HG03135 (cell line): ENCODE results near the gene PREX1.

Experiments
- ATAC-seq: cut with Tn5 transposase; IDR thresholded peaks from one replicate; pipeline ENCODE4 v1.9.1; 2021; ENCODE audit warnings: mild to moderate bottlenecking, moderate library complexity; ENCODE audit not compliant: unreplicated experiment

Gene PREX1

DNA sequence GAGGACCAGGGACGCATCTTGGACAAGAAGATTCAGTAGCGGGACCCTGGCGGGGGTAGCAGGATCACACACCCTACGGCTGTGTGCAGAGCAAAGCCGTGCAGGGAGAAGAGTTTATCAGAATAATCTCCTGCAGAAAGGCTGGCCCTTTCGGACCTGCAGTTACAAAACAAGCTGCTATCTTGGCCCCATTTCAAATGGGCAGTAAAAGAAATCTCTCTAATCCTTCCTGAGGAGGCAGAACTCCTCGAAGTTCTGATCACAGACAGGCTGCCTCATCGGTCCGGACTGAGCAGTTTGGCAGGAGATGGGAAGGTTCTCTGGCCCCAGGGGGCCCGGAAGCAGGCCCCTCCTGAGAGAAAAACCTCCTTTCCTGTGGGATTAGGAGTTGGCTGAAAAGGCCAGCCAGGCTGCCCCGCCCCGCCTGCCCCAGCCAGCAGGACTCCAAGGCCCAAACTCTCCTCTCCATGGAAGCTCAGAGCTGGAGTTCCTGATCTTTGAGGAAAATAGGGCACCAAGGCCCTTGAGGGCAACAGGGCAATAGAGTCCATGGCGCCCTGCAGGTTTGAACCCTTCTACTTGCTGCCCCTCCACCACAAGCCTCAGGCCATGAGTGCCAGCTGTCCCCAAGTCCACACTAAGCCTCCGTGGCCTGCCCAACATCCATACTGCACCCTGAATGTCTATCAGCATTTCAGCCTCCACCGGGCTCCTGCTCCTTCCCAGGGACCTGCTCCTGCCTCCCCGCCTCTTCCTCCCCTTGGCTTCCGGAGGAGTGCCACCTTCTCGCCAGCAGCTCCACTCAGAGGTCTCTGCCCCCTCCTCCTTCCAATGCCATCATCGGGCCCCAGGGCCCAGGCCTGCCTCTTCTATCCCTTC, 141.3 kb downstream of the PREX1 start:
- no peak for ATAC-seq

GRCh38 chr20:48685300-48685699, 142.5 kb downstream of the PREX1 start:
- no peak for ATAC-seq

DNA sequence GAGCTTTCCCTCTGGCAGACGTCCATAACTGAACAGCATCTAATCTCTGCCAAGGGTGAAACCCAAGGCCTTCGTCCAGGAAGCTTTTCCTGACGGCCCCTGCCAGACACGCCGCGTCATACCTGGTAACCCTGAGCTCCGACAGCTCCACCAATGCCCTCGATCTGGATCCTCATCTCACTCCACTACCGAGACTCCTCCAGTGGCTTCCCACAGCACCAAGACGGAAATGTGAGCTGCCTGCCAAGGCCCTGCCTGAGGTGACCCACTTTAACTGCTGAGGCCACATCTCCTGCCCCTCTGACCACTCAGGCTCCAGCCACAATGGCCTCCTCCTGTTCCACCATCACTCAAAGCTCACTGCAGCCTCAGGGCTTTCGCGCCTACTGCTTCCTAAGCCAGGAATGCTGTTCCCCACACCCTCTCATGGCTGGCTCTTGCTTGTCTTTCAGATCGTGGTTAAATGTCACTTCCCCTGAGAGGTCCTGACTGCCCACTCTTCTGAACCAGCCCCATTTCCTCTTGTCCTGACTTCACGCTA, 143.2 kb downstream of the PREX1 start:
- ATAC-seq = no peak

GRCh38 chr20:48683467-48684175, 144.2 kb downstream of the PREX1 start:
- ATAC-seq = no peak

DNA sequence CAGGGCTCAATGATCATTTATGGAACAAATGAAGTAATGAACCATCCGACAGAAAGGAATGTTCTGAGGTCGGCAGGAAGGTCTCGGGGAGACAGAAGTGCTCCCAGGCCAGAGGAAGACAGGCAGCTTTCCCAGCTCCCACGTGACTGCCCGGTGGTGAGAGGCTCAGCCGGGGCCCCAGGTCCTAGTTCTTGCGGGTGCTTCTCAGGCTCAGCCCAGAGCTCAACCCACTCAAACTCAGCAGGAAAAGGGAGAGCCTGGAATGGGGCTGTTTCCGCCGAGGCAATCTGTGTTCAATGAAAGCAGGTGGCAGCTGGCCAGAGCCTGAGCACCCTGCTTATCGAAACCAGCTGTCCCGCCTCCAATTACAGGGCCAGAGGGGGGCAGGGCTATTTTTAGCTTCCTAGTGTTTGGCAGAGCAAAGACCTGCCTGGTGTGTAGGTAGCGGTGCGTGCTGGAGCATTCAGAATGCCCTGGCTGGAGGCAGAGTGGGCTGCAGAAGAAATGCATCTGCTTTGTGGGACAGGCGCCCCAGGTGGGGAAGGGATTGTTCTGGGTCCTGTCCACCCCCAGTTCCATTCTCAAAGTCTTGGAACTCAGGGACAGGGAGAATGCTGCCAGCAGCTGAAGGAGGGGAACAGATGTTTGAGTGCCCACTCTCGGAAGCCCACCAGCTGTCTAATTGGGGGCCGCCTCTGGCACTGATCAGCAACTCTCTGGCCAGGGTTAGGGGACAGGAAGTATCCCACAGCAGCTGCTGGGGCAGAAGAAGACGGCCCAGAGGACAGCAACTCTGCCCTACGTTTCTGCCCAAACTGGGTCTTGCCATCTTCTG, 145.1 kb downstream of the PREX1 start:
- ATAC-seq = no peak

- no peak for ATAC-seq
Measured at GRCh38 chr20:48681873-48682426, 145.8 kb downstream of the PREX1 start.

- ATAC-seq = no peak
Measured at GRCh38 chr20:48681201-48681872, 146.5 kb downstream of the PREX1 start.

DNA sequence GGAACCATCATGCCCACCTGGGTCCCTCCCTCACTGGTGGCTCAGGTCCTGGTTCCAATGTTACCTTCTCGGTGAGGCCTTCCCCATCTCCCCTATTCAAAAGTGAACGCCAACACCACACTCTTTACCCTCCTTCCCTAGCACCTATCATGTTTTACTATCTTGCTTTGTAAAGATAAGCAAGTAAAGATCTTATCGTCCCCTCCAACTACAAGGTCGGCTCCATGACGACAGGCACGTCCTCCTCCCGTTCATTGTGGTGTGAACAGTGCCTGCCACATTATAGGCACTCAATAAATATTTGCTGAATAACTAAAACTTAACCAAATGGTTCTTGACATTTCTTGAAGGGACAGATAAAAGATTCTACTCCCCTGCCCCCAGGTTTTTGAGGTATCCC, 147.1 kb downstream of the PREX1 start:
- ATAC-seq = no peak

GRCh38 chr20:48679599-48679998, 148.2 kb downstream of the PREX1 start:
- ATAC-seq = no peak

DNA sequence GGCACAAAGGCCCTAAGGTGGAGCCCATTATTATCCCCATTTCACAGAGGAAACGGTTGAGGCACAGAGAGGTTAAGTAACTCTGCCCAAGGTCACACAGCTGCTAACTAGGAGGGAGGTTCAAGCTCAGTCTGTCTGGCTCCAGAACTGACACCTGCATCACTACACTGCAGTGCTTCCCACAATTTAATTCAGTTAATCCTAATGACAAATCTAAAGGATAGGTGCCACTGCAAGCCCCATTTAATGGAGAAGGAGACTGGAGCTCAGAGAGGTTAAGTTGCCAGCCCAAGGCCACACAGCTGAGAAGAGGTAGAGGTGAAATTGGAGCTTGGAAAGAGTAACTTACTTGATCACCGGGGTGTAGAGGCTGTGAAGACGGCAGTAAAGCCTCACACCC, 148.8 kb downstream of the PREX1 start:
- no peak for ATAC-seq

DNA sequence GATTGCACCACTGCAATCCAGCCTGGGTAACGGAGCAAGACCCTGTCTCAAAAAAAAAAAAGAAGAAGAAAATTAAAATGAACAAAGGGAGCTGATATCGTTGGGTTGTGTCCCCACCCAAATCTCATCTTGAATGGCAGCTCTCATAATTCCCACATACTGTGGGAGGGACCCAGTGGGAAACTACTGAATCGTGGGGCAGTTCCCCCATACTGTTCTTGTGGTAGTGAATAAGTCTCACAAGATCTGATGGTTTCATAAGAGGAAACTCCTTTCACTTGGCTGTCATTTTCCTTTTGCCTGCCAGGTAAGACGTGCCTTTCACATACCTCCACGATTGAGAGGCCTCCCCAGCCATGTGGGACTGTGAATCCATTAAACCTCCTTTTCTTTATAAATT, 149.4 kb downstream of the PREX1 start:
- no peak for ATAC-seq

- ATAC-seq = no peak
Measured at GRCh38 chr20:48676795-48677460, 150.9 kb downstream of the PREX1 start.

DNA sequence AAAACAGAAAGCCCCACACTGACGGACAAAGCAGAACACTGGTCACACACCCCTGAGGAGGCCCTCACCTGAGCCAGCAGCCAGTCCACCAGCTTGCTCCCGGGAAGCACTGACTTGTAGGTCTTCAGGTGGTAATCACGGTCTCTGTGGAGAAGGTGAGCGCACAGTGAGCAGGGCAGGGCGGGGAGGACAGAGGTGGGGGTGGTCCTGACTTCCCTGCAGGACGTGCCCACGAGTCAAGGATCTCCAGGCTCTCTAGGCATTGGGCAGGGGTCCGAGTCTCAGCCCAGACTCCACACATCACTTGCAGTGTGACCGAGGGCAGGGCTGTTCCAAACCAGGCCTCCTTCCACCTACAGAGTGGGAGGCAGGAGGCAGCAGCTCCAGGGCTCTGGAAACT, 151.7 kb downstream of the PREX1 start:
- no peak for ATAC-seq

GRCh38 chr20:48674461-48674860, 153.3 kb downstream of the PREX1 start:
- no peak for ATAC-seq

DNA sequence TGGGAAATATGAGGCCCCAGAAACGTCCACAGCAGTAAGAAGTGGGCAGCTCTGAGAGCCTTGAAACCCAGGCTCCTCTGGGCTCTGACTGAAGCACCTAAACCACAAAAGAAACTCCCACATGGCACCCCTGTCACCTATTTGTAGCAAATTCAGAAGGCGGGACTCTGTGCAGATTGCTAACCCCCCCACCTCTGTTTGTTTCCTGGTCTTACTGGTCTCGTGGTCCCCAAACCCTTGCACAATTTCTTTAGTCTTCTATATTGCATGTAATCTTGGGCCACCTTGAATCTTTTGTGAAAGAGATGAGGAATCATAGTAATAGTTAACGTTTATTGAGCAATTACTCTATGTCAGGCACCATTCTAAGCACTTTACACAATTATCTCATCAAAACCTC, 154.3 kb downstream of the PREX1 start:
- ATAC-seq = no peak

DNA sequence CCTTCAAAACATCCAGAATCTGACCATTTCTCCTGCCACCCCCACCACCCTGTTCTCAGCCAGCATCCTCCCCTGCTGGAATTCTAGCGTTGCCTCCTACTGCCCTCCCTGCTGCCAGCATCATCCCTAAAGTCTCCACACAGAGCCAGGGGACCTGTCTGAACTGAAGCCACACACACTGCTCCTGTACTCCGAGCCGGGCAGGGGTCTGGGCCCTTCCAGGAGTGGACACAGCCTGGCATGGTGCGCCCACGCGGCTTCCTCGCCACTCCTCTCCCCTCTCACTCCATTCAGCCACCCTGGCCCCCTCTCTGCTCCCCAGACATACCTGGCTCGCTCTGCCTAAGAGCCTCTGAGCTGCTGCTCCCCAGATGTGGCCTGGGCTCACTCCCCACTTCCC, 155.5 kb downstream of the PREX1 start:
- no peak for ATAC-seq

- ATAC-seq = no peak
Measured at GRCh38 chr20:48671141-48671540, 156.7 kb downstream of the PREX1 start.

GRCh38 chr20:48669946-48670605, 157.7 kb downstream of the PREX1 start:
- no peak for ATAC-seq

GRCh38 chr20:48668451-48668946, 159.3 kb downstream of the PREX1 start:
- no peak for ATAC-seq
